Neural cell (in vitro differentiated cells): Measurements from ENCODE around the gene ADRA2B. TPM values are rescaled to one million over a fixed set of nuclear protein-coding genes. Genes with fewer than 3 reads are reported as not detected.

Experiments
- H2AFZ ChIP-seq: fragments of 200-600, 300-800 bp; sonication (generic), shearing (Covaris generic); 2 replicates; pipeline ENCODE4 v1.6.0; 2014; ENCODE audit warnings: low read depth, mild to moderate bottlenecking, antibody characterized with exemption, low read length, moderate library complexity
- H3F3A ChIP-seq: fragments of 200-600 bp; shearing (Covaris generic); 2 replicates; pipeline ENCODE4 v1.6.1; 2016; ENCODE audit warnings: mild to moderate bottlenecking, moderate library complexity, mixed read lengths, antibody characterized with exemption, low read length; ENCODE audit not compliant: insufficient read depth, poor library complexity, severe bottlenecking
- H3K27ac ChIP-seq: fragments of 200-600, 300-800 bp; sonication (generic), shearing (Covaris generic); 2 replicates; pipeline ENCODE4 v1.5.1; 2014; ENCODE audit warnings: mild to moderate bottlenecking, low read length, moderate library complexity
- H3K27me3 ChIP-seq: fragments of 300-800, 200-600 bp; sonication (generic), shearing (Covaris generic); 2 replicates; pipeline ENCODE4 v1.6.0; 2014; ENCODE audit warnings: mild to moderate bottlenecking, low read depth, low read length, moderate library complexity; ENCODE audit not compliant: insufficient read depth
- H3K36me3 ChIP-seq: fragments of 300-800, 200-600 bp; sonication (generic), shearing (Covaris generic); 2 replicates; pipeline ENCODE4 v1.5.1; 2014; ENCODE audit warnings: mild to moderate bottlenecking, antibody characterized with exemption, low read length, moderate library complexity; ENCODE audit not compliant: insufficient read depth
- H3K4me2 ChIP-seq: fragments of 300-800, 200-600 bp; sonication (generic), shearing (Covaris generic); 2 replicates; pipeline ENCODE4 v1.6.0; 2014; ENCODE audit warnings: mild to moderate bottlenecking, low read length
- H3K4me3 ChIP-seq: fragments of 300-800, 200-600 bp; sonication (generic), shearing (Covaris generic); 2 replicates; pipeline ENCODE4 v1.5.1; 2014; ENCODE audit warnings: mild to moderate bottlenecking, low read length, moderate library complexity
- H3K79me2 ChIP-seq: fragments of 200-600 bp; shearing (Covaris generic); replicated peaks from 2 replicates; pipeline ENCODE4 v1.6.0; 2014; ENCODE audit warnings: mild to moderate bottlenecking, low read length, moderate library complexity; ENCODE audit not compliant: insufficient read depth
- H3K9ac ChIP-seq: fragments of 300-800, 200-600 bp; sonication (generic), shearing (Covaris generic); 2 replicates; pipeline ENCODE4 v1.6.1; 2016; ENCODE audit warnings: mild to moderate bottlenecking, low read length, mixed read lengths
- H3K9me2 ChIP-seq: fragments of 200-600 bp; shearing (Covaris generic); 2 replicates; pipeline ENCODE4 v1.6.1; 2016; ENCODE audit warnings: mild to moderate bottlenecking, low read length, mixed read lengths; ENCODE audit not compliant: insufficient read depth
- H3K9me3 ChIP-seq: fragments of 200-600, 300-800 bp; sonication (generic), shearing (Covaris generic); 2 replicates; pipeline ENCODE4 v1.6.1; 2016; ENCODE audit warnings: mild to moderate bottlenecking, mixed run types, low read length, moderate library complexity, mixed read lengths
- H4K20me1 ChIP-seq: fragments of 200-600 bp; shearing (Covaris generic); 2 replicates; pipeline ENCODE4 v1.6.1; 2016; ENCODE audit warnings: mild to moderate bottlenecking, mixed run types; ENCODE audit not compliant: insufficient read depth
- CTCF ChIP-seq: fragments of 450-650 bp; IDR thresholded peaks from 2 replicates; pipeline ENCODE4 v1.5.1; 2014; ENCODE audit warnings: antibody characterized with exemption, mild to moderate bottlenecking, moderate library complexity; ENCODE audit not compliant: poor library complexity, severe bottlenecking
- EP300 ChIP-seq: fragments of 450-650 bp; conservative IDR thresholded peaks from 2 replicates; pipeline ENCODE4 v1.6.1; 2014; ENCODE audit warnings: antibody characterized with exemption, mild to moderate bottlenecking, moderate library complexity; ENCODE audit not compliant: poor library complexity, severe bottlenecking
- EZH2 ChIP-seq: fragments of 200-600, 300-800 bp; shearing (Covaris generic), sonication (generic); IDR thresholded peaks from 2 replicates; pipeline ENCODE4 v1.6.1; 2014; ENCODE audit warnings: antibody characterized with exemption, low read length, borderline replicate concordance, mild to moderate bottlenecking; ENCODE audit not compliant: insufficient read depth, poor library complexity, severe bottlenecking
- MXI1 ChIP-seq: fragments of 450-650 bp; conservative IDR thresholded peaks from 2 replicates; pipeline ENCODE4 v1.6.1; 2014; ENCODE audit warnings: antibody characterized with exemption, mild to moderate bottlenecking; ENCODE audit not compliant: poor library complexity, severe bottlenecking
- POLR2AphosphoS5 ChIP-seq: IDR thresholded peaks from 2 replicates; pipeline ENCODE4 v1.6.1; 2012
- RAD21 ChIP-seq: fragments of 450-650 bp; conservative IDR thresholded peaks from 2 replicates; pipeline ENCODE4 v1.6.1; 2014; ENCODE audit warnings: antibody characterized with exemption, mild to moderate bottlenecking, moderate library complexity
- REST ChIP-seq: IDR thresholded peaks from 2 replicates; pipeline ENCODE4 v1.6.1; 2012; ENCODE audit warnings: borderline replicate concordance
- SMC3 ChIP-seq: fragments of 450-650 bp; conservative IDR thresholded peaks from 2 replicates; pipeline ENCODE4 v1.6.1; 2014; ENCODE audit warnings: antibody characterized with exemption, mild to moderate bottlenecking, moderate library complexity; ENCODE audit not compliant: poor library complexity
- TAF1 ChIP-seq: IDR thresholded peaks from 2 replicates; pipeline ENCODE4 v1.6.1; 2012; ENCODE audit warnings: low read depth
- polyA plus RNA-seq: library from polyadenylated mRNA; depleted of rRNA; stranded (reverse); fragments of >200 nt; gene quantifications from 2 replicates; pipeline ENCODE4 v1.2.3, GENCODE V29; 2014

Gene ADRA2B
- polyA plus RNA-seq, 1 donor from 2014 or later: not detected

GRCh38 chr2:96103761-96104486, 12.4 kb downstream of the ADRA2B start:
- no peak overlapping the region for H3K4me3 ChIP-seq
- H2AFZ ChIP-seq: no peak overlapping the region
- no peaks in the 10 kb centered on the region for H3K79me2 ChIP-seq
- H3K9me3 ChIP-seq: no peaks in the 10 kb centered on the region
- no peaks in the 10 kb centered on the region for H3K9me2 ChIP-seq
- H4K20me1 ChIP-seq: no peaks in the 10 kb centered on the region
- no peak overlapping the region for H3K4me2 ChIP-seq
- no peak overlapping the region for H3K9ac ChIP-seq
- H3F3A ChIP-seq: no peaks in the 10 kb centered on the region
- H3K27me3 ChIP-seq: no peaks in the 10 kb centered on the region
- TF ChIP-seq REST (no peak), SMC3 (no peak), POLR2AphosphoS5 (no peak), TAF1 (no peak), CTCF (no peak), EZH2 (no peak), RAD21 (no peak), MXI1 (no peak), EP300 (no peak)
- no peaks in the 10 kb centered on the region for H3K36me3 ChIP-seq
- no peak overlapping the region for H3K27ac ChIP-seq

- Histone ChIP-seq H3K9me3 (no peaks in the 10 kb centered on the region), H3K4me2 (no peak overlapping the region), H3K4me3 (no peak overlapping the region), H3K27me3 (no peaks in the 10 kb centered on the region), H3K36me3 (no peaks in the 10 kb centered on the region), H3K79me2 (no peaks in the 10 kb centered on the region), H2AFZ (no peak overlapping the region), H3F3A (no peaks in the 10 kb centered on the region), H3K27ac (no peak overlapping the region), H3K9ac (no peak overlapping the region), H4K20me1 (no peaks in the 10 kb centered on the region), H3K9me2 (no peaks in the 10 kb centered on the region)
- no peak for TF ChIP-seq EP300
- TF ChIP-seq CTCF: no peak
- no peak for TF ChIP-seq SMC3
- TF ChIP-seq POLR2AphosphoS5: no peak
- TF ChIP-seq TAF1: no peak
- TF ChIP-seq EZH2: no peak
- TF ChIP-seq REST: no peak
- no peak for TF ChIP-seq MXI1
- TF ChIP-seq RAD21: no peak
Measured at GRCh38 chr2:96103187-96103601, 13.2 kb downstream of the ADRA2B start.
